ENCODE measurements around the gene ARHGDIB.

GRCh38 chr12:14951851-14952250 lies 9.6 kb downstream of the ARHGDIB start:
- TF ChIP-seq EP300 (IDR thresholded peaks at IDR 0.05; ENCODE audit: borderline replicate concordance) (no peak), MAX (IDR thresholded peaks at IDR 0.05) (no peak), FOXM1 (IDR thresholded peaks at IDR 0.05; ENCODE audit: borderline replicate concordance, low read depth) (no peak), TAF1 (IDR thresholded peaks at IDR 0.05; ENCODE audit: low read depth) (no peak), RAD21 (IDR thresholded peaks at IDR 0.05; ENCODE audit: low read depth) (no peak), CEBPB (IDR thresholded peaks at IDR 0.05) (no peak), REST (IDR thresholded peaks at IDR 0.05; ENCODE audit: low read depth) (no peak), YY1 (IDR thresholded peaks at IDR 0.05; ENCODE audit: low read depth) (no peak)

Data from Ishikawa (cell line).